Head of caudate nucleus (tissue), 42 donors: ENCODE measurements around the gene DKKL1.
"Not testable (repeated sequence)": the region's sequence is repeated elsewhere in the genome, so short reads cannot be mapped to it uniquely, and the experiment has no call there.

ENCODE experiments used
- DNase-seq, 42 donors: peaks; one replicate each; pipeline versions ENCODE4 v3.0.0 to v3.0.0-alpha.2; 2020 to 2021; ENCODE audit warnings: mixed read lengths in 7 of 42
- intact Hi-C: fragments of 100-400 bp; cut with DNase I; formaldehyde crosslinking; loops from one replicate; pipeline ENCODE4 v1.15.0; 2022

Gene DKKL1

GRCh38 chr19:49363268-49364082 is at the start of gene DKKL1:
DKKL1 (plus strand) TSS chr19:49363877; CDS start chr19:49363999, 122 bp downstream.
- intact Hi-C loops: loop anchor here (5.0 kb wide), 1 partner anchor 259 kb away; no protein-coding TSS in a partner anchor
- peak in 37 of 42 donors; percentile 8 to 74 (median 32) for DNase-seq

DNA sequence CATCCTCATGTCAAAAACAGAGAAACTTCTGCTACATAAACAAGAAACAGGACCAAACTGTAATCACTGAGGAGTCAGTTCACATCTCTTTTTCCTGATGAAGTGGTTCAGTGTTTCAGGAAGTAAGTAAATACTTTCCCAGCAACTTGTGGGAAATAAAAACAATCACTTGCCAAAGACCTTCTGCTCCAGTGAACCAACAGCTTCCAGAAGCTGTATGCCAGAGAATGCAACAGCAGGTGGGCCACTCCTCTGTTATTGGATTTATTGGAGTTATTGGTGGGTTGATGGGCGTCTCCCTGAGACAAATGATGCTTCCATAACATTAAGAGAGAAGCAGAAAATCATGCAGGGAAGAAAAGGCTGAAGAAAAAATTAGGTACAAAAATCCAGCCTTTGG is 48.6 kb upstream of the DKKL1 start:
- DNase-seq: no peak
- intact Hi-C loops: no loop called here

- intact Hi-C loops: no loop called here
- no peak for DNase-seq
Measured at GRCh38 chr19:49316284-49316683, 47.4 kb upstream of the DKKL1 start.

DNA sequence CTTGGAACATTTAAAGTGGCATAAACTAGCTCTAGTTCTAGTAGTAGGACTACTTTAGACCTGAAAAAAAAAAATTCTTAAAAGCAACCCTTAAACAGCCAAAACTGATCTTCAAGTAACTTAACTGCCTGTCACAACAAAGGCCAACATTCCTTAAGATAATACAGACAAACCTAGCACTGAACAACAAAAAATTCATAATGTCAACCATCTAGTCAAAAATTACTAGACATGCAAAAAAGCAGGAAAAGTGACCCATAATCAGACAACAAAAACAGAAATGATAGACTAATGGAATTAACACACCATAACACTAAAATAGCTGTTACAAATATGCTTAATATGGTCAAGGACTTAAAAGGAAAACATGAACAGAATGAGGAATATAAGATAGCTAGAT is 45.4 kb upstream of the DKKL1 start:
- DNase-seq: no peak
- intact Hi-C loops: no loop called here

- DNase-seq: peak in 1 of 42 donors; percentile 21
- intact Hi-C loops: no loop called here
Measured at GRCh38 chr19:49324801-49325576, 38.7 kb upstream of the DKKL1 start, which contains the start of gene SLC6A16. SLC6A16 (minus strand) TSS chr19:49325191; CDS start chr19:49311347, 13,844 bp downstream.

DNA sequence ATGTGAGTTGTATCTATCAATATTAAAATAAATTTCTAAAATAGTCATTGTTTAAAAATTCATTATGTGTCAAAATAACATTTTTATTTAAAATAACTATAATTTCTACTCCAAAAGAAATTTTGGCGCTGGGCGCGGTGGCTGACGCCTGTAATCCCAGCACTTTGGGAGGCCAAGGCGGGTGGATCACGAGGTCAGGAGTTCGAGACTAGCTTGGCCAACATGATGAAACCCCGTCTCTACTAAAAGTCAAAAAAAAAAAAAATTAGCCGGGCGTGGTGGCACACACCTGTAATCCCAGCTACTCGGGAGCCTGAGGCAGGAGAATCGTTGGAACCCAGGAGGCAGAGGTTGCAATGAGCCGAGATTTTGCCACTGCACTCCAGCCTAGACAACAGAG is 37.9 kb upstream of the DKKL1 start:
- DNase-seq: peak in 2 of 42 donors; percentile 35 to 40
- intact Hi-C loops: not testable (repeated sequence)

GRCh38 chr19:49326165-49326704 is 37.4 kb upstream of the DKKL1 start:
- intact Hi-C loops: no loop called here
- DNase-seq: peak in 1 of 42 donors; percentile 17

- intact Hi-C loops: no loop called here
- DNase-seq: peak in 2 of 42 donors; percentile 36 to 40
Measured at GRCh38 chr19:49327878-49328544, 35.7 kb upstream of the DKKL1 start.

GRCh38 chr19:49328741-49329140 is 34.9 kb upstream of the DKKL1 start:
- peak in 1 of 42 donors; percentile 7 for DNase-seq
- intact Hi-C loops: no loop called here

DNA sequence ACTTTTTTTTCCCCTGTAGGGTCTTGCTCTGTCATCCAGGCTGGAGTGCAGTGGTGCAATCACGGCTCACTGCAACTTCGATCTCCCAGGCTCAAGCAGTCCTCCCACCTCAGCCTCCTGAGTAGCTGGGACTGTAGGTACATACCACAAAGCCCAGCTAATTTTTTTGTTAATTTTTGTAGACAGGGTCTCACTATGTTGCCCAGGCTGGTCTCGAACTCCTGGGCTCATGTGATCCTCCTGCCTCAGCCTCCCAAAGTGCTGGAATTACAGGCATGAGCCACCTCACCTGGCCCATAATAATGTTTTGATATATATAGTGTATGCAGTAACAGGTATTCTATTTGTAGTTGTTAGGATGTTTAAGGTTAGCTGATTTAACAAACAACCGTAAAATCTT is 32.5 kb upstream of the DKKL1 start:
- intact Hi-C loops, DNase-seq: not testable (repeated sequence)

DNA sequence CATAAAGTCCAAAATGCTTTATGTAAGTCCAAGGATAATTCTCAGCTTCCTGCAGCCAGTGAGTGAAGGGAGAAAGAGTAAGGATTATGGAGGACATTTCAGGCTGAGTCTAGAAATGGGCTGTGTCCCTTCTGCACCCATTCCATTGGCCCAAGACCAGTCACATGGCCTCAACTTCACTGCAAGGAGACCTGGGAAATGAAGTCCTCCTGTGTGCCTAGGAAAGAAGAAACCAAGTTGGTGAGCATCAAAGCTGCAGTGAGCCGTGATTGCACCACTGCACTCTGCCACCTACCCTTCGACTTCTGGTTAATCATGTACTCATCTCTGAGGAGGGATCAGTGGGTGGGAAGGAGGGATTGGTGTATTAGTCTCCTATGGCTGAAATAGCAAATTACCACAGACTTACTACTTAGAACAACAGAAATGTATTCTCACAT is 32.0 kb upstream of the DKKL1 start:
- intact Hi-C loops: no loop called here
- peak; percentile 36 to 91 (median 72) for DNase-seq

GRCh38 chr19:49332691-49333417 is 30.8 kb upstream of the DKKL1 start:
- DNase-seq: peak in 1 of 42 donors; percentile 15
- intact Hi-C loops: not testable (repeated sequence)

GRCh38 chr19:49333418-49333805 is 30.3 kb upstream of the DKKL1 start:
- intact Hi-C loops: no loop called here
- DNase-seq: peak in 1 of 42 donors; percentile 16

DNA sequence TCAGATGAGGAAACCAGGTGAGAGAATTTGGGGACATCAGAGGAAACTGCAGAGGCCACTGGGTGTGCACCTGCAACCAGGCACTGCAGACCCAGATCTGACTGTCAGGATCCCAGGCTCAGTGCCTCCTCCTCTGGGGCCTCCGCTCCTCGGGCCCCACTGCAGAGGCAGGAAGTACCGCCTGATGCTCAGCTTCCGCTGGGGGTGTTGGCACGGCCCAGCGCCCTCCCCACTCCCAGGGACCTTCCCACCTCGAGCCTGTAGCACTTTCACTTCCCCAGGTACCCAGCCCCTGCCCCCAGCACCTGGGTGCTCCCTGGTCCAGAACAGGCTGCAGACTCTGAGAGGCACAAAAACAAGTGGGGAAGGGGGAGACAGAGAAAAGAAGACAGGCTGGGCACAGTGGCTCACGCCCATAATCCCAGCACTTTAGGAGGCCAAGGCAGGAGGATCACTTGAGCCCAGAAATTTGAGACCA is 29.8 kb upstream of the DKKL1 start:
- peak in 15 of 42 donors; percentile 4 to 55 (median 27) for DNase-seq
- intact Hi-C loops: no loop called here

DNA sequence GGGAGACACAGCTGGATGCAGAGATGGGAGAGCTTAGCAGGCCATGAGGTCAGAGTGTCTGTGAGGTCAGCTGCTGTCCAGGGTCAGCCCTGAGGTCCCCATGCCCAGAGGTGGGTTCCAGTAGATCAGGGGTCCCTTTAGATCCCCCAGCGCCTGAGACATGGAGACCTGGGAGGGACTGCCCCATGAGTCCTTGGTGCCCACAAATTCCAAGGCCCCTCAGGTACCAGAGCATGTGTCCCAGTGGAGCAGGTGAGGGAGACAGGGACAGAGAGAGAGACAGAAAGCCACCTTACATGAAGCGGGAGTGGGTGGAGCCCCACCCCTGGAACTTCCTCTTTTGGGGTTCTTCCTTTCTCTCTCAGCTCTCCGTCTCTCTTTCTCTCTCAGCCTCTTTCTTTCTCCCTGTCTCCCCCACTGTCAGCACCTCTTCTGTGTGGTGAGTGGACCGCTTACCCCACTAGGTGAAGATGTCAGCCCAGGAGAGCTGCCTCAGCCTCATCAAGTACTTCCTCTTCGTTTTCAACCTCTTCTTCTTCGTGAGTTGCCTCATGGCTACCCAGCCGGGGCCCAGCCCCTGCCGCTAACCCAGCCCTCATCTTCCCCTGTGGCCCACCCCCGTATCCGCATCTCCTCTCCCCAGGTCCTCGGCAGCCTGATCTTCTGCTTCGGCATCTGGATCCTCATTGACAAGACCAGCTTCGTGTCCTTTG is 28.4 kb upstream of the DKKL1 start, which contains the start of gene CD37:
CD37 (plus strand) TSS at position 336 of the 713 bp plus-strand sequence; CDS start at position 471, 135 bp downstream.
- intact Hi-C loops: no loop called here
- peak in 7 of 42 donors; percentile 3 to 43 (median 17) for DNase-seq

- intact Hi-C loops: no loop called here
- peak in 3 of 42 donors; percentile 2 to 22 (median 10) for DNase-seq
Measured at GRCh38 chr19:49335784-49336481, 27.7 kb upstream of the DKKL1 start.
